ENCODE results near the gene PCSK2.

The PCSK2 gene

GRCh38 chr20:17445543-17445942 lies 218.7 kb downstream of the PCSK2 start:
- DNase-seq, result no peak
- ATAC-seq, result no peak

- ATAC-seq, result no peak
- no peak for DNase-seq
These were observed 219.3 kb downstream of the PCSK2 start for GRCh38 chr20:17446171-17446570.

- ATAC-seq, result no peak
- DNase-seq, result no peak
These were observed 221.2 kb downstream of the PCSK2 start for GRCh38 chr20:17448071-17448470.

GRCh38 chr20:17449031-17449430 lies 222.2 kb downstream of the PCSK2 start:
- no peak for ATAC-seq

GRCh38 chr20:17452441-17452840 lies 225.6 kb downstream of the PCSK2 start:
- DNase-seq (no peak), ATAC-seq (no peak)

More at GRCh38 chr20:17449031-17449430, 222.2 kb downstream of the PCSK2 start:
- DNase-seq, result no peak

GRCh38 chr20:17453592-17453991 lies 226.8 kb downstream of the PCSK2 start:
- DNase-seq (no peak), ATAC-seq (no peak)

GRCh38 chr20:17456279-17456678 lies 229.4 kb downstream of the PCSK2 start:
- DNase-seq, result no peak
- ATAC-seq, result no peak

- ATAC-seq (no peak), DNase-seq (no peak)
These were observed 230.2 kb downstream of the PCSK2 start for GRCh38 chr20:17457079-17457478.

GRCh38 chr20:17457588-17458190 lies 230.8 kb downstream of the PCSK2 start:
- DNase-seq (no peak), ATAC-seq (no peak)

GRCh38 chr20:17460119-17460518 lies 233.3 kb downstream of the PCSK2 start:
- DNase-seq, result no peak

GRCh38 chr20:17461941-17462340 lies 235.1 kb downstream of the PCSK2 start:
- ATAC-seq, result no peak

More at GRCh38 chr20:17460119-17460518, 233.3 kb downstream of the PCSK2 start:
- ATAC-seq, result no peak

GRCh38 chr20:17463711-17464110 lies 236.9 kb downstream of the PCSK2 start:
- no peak for ATAC-seq
- DNase-seq, result no peak

More at GRCh38 chr20:17461941-17462340, 235.1 kb downstream of the PCSK2 start:
- no peak for DNase-seq

- DNase-seq (no peak), ATAC-seq (no peak)
These were observed 238.4 kb downstream of the PCSK2 start for GRCh38 chr20:17465236-17465635.

GRCh38 chr20:17466641-17467040 lies 239.8 kb downstream of the PCSK2 start:
- ATAC-seq (no peak), DNase-seq (no peak)

- no peak for ATAC-seq
- no peak for DNase-seq
These were observed 240.3 kb downstream of the PCSK2 start for GRCh38 chr20:17467120-17467655.

- no peak for DNase-seq
- no peak for ATAC-seq
These were observed 241.4 kb downstream of the PCSK2 start for GRCh38 chr20:17468073-17468840.

GRCh38 chr20:17469246-17470030 lies 242.6 kb downstream of the PCSK2 start:
- DNase-seq, result no peak
- ATAC-seq, result no peak

GRCh38 chr20:17470521-17470920 lies 243.7 kb downstream of the PCSK2 start:
- ATAC-seq (no peak), DNase-seq (no peak)

GRCh38 chr20:17470973-17471372 lies 244.1 kb downstream of the PCSK2 start:
- no peak for DNase-seq
- ATAC-seq, result no peak

- no peak for ATAC-seq
- DNase-seq, result no peak
These were observed 244.9 kb downstream of the PCSK2 start for GRCh38 chr20:17471606-17472187.

- DNase-seq (no peak), ATAC-seq (no peak)
These were observed 246.8 kb downstream of the PCSK2 start for GRCh38 chr20:17473659-17474058.

GRCh38 chr20:17479063-17479657 lies 252.3 kb downstream of the PCSK2 start:
- ATAC-seq (no peak), DNase-seq (no peak)
